Sigmoid colon (tissue), 4 donors: ENCODE measurements around the gene DNAI1.

Source experiments
- CTCF ChIP-seq, 4 experiments: fragments of 450-650 bp in 3 of 4; fragments of 200-600 bp in 1 of 4; IDR thresholded peaks; one replicate each; pipeline ENCODE4 v1.5.1; 2016 to 2019; ENCODE audit warnings: antibody characterized with exemption in 4 of 4, mild to moderate bottlenecking in 3 of 4, moderate library complexity in 2 of 4
- POLR2A ChIP-seq, 2 donors: fragments of 450-650 bp; IDR thresholded peaks; one replicate each; pipeline ENCODE4 v1.6.1; 2016; ENCODE audit warnings: antibody characterized with exemption in 2 of 2, mild to moderate bottlenecking in 2 of 2, moderate library complexity in 2 of 2
- POLR2AphosphoS5 ChIP-seq, 4 donors: sonication (generic); formaldehyde crosslinking; IDR thresholded peaks; one replicate each; pipeline ENCODE4 v1.6.1; 2017; ENCODE audit warnings: antibody characterized with exemption in 4 of 4

GRCh38 chr9:34490360-34490759 is 31.8 kb downstream of the DNAI1 start:
- TF ChIP-seq CTCF (IDR thresholded peaks at IDR 0.05): no peak
- TF ChIP-seq POLR2A (IDR thresholded peaks at IDR 0.05): no peak
- no peak for TF ChIP-seq POLR2AphosphoS5 (IDR thresholded peaks at IDR 0.05)
